ENCODE data around the gene NFIB. TPM values are rescaled to one million over a fixed set of nuclear protein-coding genes. Genes with fewer than 3 reads are reported as not detected.

Gene NFIB
- total RNA-seq, 1 donor from 2014 or later: 104 TPM

DNA sequence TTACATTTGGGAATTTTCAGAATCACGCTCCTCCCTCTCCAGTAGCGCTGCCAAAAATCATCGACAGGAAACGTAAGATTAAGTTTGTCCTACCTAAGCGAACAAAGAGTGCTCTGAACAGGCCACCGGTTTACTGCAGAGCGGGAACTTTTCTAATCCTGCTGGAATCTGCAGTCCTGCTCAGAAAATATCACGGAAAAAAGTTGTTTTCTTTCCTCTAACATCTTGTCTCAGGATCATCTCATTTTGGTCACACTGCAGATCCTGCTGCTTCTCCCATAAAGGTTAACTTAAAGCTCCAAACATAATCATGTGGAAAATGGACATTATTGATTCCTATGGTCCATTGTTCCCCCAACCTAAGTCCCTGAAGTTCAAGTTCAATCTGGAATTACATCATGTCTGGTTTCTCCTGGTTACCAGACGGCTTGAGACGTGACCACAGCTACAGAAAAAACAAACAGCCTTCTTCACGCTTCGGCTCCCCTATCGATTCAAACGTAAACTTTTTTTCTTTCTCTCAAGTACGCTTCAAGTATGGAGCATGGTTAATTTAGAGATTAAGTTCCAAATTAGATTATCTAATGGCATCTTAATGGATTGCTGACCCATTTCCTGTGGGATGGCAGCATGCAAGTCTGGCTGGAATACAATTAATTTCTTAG lies 217.6 kb downstream of the NFIB start:
- DNase-seq (ENCODE audit: low spot score in 2 of 2) (no peak), FAIRE-seq (no peak)

DNA sequence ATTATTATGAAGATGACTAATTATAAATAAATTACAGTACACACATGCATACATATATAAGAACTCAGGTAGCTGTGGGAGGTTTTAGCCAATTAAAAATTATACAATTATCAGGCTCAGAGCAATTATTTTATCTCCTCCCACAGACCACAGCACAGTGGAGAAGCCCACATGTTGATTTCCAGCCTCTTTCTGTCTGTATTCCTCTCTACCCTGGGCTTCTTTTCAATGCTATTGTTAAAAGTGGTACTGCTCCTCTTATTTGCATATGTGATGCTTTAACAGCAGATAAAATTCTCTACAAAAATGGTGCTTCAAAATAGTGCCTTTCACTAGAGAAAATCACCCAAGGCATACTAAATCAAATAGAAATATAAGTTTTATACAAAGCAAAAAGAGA lies 218.7 kb downstream of the NFIB start:
- DNase-seq (ENCODE audit: low spot score in 2 of 2): no peak

DNA sequence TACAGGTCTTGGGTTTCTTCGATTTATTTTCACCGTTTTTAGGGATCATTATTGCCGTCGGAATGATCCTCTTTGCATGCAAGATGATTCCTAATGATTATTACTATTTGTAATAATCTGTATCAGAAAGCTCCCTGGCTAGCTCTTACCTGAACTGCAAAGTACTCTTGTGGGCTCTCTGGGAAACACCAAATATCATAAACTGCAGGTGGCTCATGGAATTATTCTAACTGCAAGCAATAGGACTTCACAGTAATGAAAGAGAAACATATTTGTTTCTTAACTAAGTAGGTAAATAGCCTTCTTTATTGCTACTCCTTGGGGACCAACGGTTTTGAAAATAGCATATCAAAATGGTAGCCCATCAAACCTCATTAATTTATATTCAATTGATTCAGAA lies 219.4 kb downstream of the NFIB start:
- no peak for FAIRE-seq
- no peak for DNase-seq (ENCODE audit: low spot score in 2 of 2)

More for the DNA sequence above, 218.7 kb downstream of the NFIB start:
- no peak for FAIRE-seq

DNA sequence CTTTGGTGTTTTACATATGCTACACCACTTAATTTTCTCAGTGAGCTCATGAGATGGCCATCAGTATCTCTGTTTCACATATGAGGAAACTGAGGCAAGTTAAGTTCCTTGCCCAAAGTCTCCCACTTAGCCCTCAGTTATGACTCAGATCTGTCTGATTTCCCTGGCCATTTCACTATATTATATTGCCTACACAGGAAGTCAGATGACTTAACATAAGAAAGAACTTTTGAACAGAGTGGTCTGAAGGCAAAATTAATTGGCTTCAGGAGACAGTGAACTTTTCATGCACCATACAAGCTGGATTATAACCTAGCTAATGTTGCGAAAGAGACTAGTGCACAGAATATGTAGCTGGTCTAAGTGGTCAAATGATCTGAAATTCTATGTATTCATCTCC lies 221.6 kb downstream of the NFIB start:
- no peak for FAIRE-seq
- DNase-seq (ENCODE audit: low spot score in 2 of 2): no peak

DNA sequence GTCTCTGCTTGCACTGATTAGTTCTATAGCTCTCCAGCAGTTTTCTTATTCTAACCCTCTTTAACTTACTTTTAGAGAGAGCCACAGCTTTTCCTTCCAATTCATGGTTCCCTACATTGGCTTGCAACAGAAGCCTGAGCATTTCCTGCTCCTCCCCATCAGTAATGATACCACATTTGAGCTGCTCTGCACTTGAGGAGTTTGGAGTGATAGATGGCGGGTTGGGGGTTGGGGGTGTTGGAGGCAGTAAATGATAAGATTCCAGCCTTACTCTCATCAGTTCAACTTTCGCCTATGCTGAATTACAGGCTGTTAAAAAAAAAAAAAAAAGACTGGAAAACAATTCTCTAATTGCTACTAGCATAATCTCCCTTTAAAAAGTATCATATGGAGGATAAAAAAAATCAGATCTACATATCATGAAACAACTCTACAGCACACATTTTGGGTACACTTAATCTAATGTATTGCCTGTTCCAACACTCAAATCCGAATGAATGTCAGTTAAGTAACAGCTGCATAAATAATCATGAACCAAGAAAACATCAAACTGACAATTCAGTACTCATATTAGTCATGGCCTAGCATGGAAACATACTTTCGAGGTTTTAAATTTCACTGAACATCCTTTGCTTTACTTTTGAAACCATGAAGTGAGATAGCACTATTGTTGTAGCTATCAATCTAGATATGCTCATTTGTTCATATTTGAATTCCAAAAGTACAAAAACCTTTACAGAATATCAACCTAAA lies 224.7 kb downstream of the NFIB start:
- DNase-seq (ENCODE audit: low spot score in 2 of 2): no peak
- FAIRE-seq: no peak

DNA sequence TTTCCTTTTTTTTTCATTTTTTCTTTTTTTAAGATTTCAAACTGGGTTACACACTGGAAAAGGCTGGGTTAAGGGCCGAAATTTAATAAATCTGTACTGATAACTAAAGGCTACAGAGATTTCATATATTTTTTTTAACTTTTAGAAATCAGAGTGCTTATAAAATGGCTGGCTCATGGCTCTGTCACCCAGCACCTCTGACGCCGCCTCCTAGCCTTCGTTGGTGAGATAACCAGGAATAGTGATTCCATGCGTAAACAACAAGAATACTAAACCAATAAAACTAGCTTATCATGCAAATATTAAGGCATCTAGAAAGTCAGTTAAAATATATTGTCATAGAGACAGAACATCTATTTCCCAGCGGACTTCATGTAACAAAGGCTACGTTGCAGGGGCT lies 226.4 kb downstream of the NFIB start:
- no peak for FAIRE-seq
- no peak for DNase-seq (ENCODE audit: low spot score in 2 of 2)

DNA sequence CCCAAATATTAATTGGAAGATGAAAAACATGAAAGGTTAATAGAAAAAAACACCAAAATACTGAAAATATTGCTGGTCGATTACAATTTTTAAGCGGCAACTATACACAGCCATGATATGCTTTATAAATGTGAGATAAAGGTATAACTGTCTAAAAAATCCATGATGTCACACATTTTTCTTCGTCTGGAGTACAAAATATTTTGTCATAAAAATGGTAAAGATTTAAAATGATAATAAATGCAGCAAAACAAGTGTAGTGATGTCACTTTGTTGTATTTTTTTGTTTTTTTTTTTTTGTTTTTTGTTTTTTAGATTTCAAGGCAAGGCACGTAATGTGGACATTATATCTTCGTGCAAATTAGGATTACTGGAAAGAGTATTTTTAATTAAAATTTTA lies 227.4 kb downstream of the NFIB start:
- FAIRE-seq (no peak), DNase-seq (ENCODE audit: low spot score in 2 of 2) (no peak)

DNA sequence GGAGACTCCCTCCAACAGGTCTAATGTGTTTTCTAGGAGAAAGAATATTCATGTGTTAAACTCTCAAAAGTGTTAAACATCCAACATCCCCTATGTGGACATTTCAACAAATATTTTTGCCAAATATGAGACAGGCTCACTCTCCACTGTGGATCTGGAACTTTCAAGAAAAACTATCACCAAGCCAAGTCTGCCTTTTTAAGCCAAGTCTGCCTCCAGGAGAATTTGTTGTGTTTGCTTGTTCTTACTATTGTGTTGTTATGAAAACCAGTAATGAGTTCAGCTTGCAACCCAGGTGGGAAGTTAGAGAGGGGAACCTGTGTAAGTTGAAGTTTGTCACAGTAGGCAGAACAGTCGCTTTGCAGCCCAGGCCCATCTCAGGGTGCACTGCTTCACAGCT lies 228.1 kb downstream of the NFIB start:
- DNase-seq (ENCODE audit: low spot score in 2 of 2) (no peak), FAIRE-seq (no peak)

DNA sequence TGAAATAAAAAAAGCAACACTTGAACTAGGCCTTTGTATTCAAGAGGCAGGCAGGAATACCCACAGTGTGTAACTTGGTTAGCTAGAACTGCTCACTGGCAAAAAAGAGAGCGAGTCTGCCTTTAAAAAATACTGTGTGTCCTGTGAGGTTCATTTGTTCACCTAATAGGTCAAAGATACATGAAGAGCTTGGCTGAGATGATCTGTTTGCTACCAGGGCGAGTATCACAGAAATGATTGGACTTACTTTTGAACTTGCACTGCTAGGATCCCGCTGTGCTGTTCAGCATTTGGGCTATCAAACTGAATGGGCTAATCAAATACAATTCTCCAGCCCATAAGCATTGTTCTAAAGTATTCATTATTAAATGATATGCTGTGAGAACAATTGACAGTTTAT lies 229.1 kb downstream of the NFIB start:
- FAIRE-seq (no peak), DNase-seq (ENCODE audit: low spot score in 2 of 2) (no peak)

DNA sequence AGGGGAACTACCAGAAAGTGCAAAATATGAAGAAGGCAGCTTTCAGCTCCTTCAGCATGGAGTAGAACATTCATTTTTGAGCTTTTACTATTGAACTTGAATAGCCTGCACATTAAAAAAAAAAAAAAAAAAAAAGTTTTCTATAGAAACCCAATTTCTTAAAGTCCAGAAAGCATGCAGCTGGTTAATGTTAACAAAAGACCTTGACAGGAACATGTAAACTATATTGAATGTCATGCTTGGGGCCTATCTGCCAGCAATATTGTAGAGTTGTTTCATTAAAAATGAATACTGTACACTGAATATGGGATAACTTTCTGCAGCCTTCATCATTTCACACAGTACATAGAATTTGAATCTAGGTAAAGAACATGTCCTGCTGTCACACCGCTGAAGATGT lies 230.6 kb downstream of the NFIB start:
- no peak for DNase-seq (ENCODE audit: low spot score in 2 of 2)
- FAIRE-seq: no peak

DNA sequence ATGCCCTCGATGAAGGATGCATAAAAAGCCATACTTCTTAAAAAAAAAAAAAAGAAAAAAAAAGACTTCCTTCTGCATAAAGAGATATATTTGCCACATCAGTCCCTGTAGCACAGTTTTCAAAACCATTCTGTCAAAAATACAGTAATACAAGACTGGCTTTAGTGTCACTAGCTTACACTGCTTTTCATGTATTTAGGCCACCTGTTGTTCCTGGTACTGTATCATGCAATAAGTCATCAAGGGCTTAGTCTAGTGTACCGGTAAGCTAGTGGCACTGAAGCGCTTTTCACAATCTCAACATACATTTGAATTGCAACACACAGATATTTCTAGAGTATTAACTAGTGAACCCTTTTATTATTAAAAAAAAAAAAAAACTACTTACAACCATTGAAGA lies 231.2 kb downstream of the NFIB start:
- no peak for FAIRE-seq
- DNase-seq (ENCODE audit: low spot score in 2 of 2): no peak

DNA sequence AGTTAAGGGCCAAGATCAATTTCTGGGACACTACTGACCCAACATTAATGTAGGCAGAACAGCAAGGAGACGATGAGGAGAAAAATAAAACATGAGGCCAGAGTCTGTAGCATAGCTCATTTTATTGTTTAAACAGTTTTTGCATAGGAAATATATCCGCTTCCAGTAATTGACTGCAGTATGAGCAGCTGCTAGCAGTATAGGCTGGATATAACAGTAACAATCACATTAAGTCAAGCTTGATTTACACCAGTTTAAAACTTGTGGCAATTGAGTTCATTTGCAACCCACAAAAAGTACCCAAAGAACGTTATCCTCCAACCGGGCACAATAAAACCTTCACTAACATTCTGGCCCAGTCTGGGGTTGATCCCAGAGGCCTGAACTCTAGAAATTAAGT lies 232.2 kb downstream of the NFIB start:
- no peak for DNase-seq (ENCODE audit: low spot score in 2 of 2)
- no peak for FAIRE-seq

DNA sequence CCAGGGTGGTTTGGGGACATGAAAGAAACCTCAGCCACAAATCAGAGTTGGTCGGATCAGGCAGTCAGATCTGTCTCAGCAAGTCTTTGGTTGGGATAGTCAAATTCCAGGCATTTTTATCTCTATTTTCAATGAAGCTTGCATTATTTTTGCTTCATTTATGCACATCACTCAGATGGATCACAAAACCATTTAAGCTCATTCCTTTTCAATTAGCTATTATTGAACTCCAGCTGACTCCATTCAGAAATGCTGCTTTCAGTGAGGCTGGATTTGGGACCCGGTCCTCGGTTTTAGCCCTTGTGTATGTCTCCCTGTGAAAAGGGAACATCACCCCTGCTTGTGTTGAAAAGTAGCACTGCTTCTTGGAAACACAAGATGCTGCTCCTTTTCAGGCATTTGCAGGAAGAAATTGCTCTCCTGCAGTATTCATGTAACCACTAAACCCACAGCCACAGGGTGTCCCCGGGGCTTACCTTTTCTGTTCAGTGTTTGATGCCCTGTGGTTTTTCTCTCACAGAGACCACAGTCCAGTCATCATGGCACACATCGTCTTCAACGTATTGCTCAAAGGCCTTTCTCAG lies 232.9 kb downstream of the NFIB start:
- no peak for FAIRE-seq
- no peak for DNase-seq (ENCODE audit: low spot score in 2 of 2)

DNA sequence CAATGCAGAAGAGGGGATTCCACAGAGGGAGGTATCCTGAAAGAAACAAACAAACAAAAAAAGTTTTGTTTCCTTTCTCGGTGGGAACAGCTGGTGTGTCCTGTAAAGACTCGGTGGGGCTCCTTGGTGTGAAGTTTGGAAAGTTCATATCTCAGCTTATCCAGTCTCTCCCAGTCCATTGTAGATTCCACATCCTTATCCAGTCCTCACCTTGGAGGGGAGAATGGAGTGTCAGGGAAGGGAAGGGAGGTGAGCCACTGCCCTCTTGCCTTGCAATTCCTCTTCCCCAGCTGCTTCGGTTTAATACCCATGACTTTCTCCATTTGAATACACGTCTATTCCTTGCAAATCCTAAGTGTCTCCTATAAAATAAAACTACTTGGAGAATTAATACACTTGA lies 234.5 kb downstream of the NFIB start:
- DNase-seq (ENCODE audit: low spot score in 2 of 2): no peak
- no peak for FAIRE-seq

DNA sequence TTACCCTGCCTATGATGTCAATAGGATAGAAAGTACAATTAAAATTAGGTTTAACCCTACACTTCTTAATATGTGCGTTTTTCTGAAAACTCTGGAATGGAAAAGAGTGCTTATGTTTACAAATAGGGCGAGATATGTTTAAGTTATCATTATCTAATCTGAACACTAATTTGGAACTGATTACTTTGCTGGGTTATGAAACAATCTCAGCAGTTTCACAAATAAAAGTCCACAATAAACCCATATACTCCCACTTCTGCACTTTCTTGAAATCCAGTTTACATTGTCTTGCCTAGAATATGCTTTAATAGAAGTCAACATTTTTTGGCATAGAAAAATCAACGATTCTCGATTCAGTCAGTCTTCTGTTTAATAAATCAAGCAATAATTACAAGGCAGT lies 236.3 kb downstream of the NFIB start:
- no peak for DNase-seq (ENCODE audit: low spot score in 2 of 2)
- no peak for FAIRE-seq

DNA sequence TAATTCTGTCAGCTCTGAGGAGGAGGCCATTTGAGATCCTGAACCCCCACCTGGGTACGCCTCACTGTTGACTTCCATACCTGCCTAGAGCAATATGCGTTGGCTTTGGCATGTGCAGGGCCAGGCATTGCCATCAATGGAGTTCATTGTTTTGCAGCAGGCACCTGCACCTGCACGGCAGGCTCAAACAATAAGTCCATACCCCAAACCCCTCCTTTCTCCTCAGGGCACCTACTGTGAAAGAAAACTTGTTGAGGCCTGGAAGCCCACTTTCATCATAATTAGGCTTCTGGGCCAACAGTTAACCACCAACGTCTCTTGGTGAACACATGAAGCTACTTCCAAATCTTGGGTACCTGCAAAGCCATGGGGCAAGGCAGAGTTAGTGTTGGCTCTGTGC lies 238.7 kb downstream of the NFIB start:
- no peak for DNase-seq (ENCODE audit: low spot score in 2 of 2)
- FAIRE-seq: no peak

DNA sequence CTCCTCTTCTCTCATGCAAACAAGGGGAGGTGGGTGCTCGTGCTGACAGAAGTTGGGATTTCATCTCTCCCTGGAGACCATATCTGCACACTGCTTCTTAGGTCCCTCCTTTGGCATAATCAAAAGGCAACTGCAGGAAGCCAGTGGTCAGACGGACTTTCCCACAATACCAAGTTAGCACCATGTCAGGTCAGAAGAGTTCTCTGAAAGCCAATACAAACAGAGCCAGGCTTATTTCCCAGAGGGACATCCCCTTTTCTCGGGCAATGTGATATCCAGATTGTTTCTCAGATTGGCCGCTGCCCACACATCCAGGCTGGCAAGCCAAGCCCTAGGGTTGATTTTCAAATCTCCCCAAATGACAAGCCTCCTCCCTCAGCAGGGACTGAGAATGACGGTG lies 241.1 kb downstream of the NFIB start:
- FAIRE-seq (no peak), DNase-seq (ENCODE audit: low spot score in 2 of 2) (no peak)

DNA sequence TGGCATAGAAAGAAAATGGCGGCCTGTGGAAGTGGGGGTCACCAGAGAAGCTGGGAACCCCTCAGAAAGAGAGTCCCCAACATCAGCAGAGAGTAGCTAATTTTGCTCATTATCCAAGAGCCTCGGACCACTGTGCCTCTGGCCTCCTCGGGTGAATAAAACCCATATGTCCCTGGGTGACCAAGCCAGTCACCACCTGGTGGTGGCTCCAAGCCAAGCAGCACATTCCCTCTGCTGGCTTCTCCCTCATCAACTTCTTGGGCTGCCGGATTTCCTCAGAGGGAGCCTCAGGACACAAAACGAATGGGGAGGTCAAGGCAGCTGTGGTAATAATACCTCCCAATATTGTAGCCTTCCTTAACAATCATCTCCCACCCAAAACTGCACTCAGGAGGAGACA lies 242.5 kb downstream of the NFIB start:
- DNase-seq (ENCODE audit: low spot score in 2 of 2) (no peak), FAIRE-seq (no peak)

DNA sequence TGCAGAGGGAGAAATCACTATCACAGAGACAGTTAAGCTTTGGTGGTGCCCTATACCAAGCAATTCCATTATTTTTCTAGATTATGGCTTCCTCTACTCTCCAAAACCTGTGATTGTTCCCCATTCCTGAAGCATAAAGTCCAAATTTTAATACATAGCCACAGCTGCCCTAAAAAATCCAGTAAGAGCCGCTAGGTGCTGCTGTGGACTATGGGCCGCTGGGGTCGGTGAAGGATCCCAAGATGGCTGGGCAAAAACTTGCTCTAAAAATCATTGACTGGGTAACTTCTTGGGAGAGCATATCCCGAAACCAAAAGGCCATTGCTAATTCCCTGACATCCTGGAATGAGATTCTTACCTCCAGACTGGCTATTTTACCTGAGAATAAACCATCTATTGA lies 245.3 kb downstream of the NFIB start:
- no peak for DNase-seq (ENCODE audit: low spot score in 2 of 2)
- FAIRE-seq: no peak

DNA sequence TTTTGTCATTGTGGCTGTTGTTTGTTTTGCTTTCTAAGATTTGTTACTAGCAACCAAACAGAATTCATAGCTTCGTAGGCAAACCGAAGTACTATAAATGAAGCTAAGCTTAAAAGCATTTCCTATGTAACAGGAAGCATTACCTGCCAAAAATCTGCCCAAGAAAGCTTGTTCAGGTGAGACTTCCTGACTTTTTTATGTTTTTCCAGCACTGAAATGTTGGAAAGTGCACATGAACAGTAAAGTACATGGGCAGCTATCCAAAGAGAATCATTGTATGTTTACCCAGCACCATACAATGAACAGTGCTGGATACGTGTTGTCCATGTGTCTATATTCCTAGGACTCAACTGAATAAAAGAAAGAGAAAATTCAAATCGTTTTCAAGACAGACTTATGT lies 247.1 kb downstream of the NFIB start:
- FAIRE-seq (no peak), DNase-seq (ENCODE audit: low spot score in 2 of 2) (no peak)

DNA sequence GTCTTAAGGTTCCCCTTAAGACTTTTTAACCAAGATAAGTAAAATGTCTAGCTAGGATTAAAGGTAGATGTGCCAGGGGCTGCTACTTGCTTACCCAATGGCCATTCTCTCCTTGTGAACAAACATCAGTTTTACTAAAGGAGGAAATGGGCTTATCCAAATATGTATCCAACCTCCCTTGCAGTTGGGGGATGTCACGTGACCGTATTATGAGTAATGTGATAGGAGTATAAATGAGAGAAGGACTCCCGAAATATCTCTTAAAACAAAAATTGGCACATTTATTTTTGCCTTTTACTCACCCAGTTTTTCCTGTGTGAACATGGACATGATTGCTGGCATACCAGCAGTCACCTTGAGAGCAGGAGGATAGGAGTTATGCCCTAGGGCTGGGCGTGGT lies 247.9 kb downstream of the NFIB start:
- FAIRE-seq: no peak
- DNase-seq (ENCODE audit: low spot score in 2 of 2): no peak

DNA sequence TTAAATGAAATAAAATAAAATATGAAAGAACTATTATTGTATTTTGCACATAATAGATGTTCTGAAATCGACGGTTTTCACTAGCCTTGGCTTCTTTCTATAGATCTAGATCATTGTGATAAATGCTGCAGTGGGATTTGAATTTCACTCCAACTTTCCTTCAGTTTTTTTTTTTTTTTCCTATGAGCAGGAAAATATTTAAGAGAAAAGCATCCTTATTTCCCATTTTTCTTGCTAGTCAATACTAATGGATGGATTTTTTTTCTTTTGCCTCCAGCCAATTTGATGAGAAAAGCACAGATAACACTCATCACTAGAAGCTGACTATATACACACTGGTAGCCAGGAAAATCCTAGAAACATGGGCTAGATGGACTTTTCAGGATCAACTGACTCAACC lies 249.0 kb downstream of the NFIB start:
- FAIRE-seq (no peak), DNase-seq (ENCODE audit: low spot score in 2 of 2) (no peak)
